GM23248 (cell line): ENCODE measurements around the gene IRF9.

Source experiments
- EZH2 ChIP-seq: fragments of 200-600 bp; sonication (generic); IDR thresholded peaks from 2 replicates; pipeline ENCODE4 v1.6.1; 2018; ENCODE audit warnings: antibody characterized with exemption, mild to moderate bottlenecking; ENCODE audit not compliant: insufficient read depth, poor library complexity, severe bottlenecking
- EZH2phosphoT487 ChIP-seq: fragments of 200-600 bp; sonication (generic); IDR thresholded peaks from 2 replicates; pipeline ENCODE4 v1.6.1; 2018; ENCODE audit warnings: antibody characterized with exemption, moderate library complexity, mild to moderate bottlenecking, low read depth; ENCODE audit not compliant: insufficient read depth

DNA sequence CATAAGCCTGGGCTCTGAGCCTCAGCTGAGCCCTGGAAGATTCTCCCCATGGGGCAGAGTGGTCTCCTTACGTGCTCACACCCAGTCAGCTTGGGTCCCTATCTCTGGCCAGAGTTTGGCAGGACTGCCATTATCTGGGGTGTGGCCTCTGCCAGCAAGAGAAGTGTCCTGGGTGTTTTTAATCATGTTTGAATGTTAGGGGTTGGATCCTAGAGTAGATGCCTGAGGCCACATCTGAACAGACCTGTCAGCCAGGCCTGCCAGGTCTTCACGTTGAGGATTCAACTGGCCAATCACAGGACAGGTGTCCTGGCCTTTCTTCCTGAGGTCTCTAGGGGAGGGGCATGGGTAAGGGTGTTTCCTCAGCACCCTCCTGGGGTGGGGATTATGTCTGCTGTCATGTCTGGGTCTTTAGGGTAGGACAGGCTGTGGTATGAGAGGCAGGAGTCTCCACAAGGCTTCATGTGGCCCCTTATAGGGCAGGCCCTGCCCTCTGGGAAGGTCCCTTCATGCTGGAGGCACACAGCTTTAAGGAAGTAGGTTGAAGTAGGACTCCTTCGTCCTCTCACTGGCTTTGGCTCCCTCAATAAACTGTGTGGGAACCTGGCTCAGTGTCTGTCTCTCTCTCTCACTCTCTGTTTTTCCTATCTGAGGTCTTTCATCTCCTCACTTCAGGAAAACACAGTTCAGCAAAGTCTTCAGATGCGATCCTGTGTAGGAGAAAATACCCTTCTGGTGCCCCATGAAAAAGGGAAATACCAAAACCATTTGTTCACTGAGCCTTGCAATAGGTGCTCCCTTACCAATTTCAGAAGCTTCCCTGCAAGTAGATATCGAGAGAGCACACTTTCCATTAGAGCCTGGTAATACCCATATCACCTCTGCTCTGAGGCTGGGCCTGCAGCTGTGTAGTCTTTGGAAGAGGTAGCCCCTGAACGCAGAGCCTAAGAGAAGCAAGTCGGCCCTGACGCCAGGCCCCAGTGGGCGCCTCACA lies 37.3 kb upstream of the IRF9 start:
- no peak for TF ChIP-seq EZH2
- no peak for TF ChIP-seq EZH2phosphoT487
